SKM-1 (cell line): ENCODE results near the gene AKR1B1.
"Not testable (repeated sequence)": the region's sequence is repeated elsewhere in the genome, so short reads cannot be mapped to it uniquely, and the experiment has no call there.

Experiments used
- DNase-seq: peaks from one replicate; lab custom pipeline; 2025; ENCODE audit not compliant: unreplicated experiment; lab: John Stamatoyannopoulos, UW

The AKR1B1 gene

GRCh38 chr7:134458806-134459698, at the start of gene AKR1B1:
AKR1B1 (minus strand) TSS chr7:134459100; CDS start chr7:134459062, 38 bp downstream.
- peak; percentile 59 for DNase-seq

GRCh38 chr7:134505856-134506255, 47.0 kb upstream of the AKR1B1 start:
- no peak for DNase-seq

GRCh38 chr7:134504660-134505164, 45.8 kb upstream of the AKR1B1 start:
- no peak for DNase-seq

- DNase-seq = no peak
Observed at GRCh38 chr7:134502463-134503371, 43.8 kb upstream of the AKR1B1 start.

GRCh38 chr7:134500982-134501381, 42.1 kb upstream of the AKR1B1 start:
- DNase-seq = no peak

- DNase-seq = no peak
Observed at GRCh38 chr7:134500406-134500805, 41.5 kb upstream of the AKR1B1 start.

GRCh38 chr7:134495546-134495945, 36.6 kb upstream of the AKR1B1 start:
- no peak for DNase-seq

- DNase-seq = no peak
Observed at GRCh38 chr7:134493091-134493490, 34.2 kb upstream of the AKR1B1 start.

- not testable (repeated sequence) for DNase-seq
Observed at GRCh38 chr7:134487721-134488120, 28.8 kb upstream of the AKR1B1 start.

GRCh38 chr7:134485203-134485602, 26.3 kb upstream of the AKR1B1 start:
- no peak for DNase-seq

- DNase-seq = no peak
Observed at GRCh38 chr7:134483296-134483695, 24.4 kb upstream of the AKR1B1 start.

GRCh38 chr7:134482858-134483257, 24.0 kb upstream of the AKR1B1 start:
- no peak for DNase-seq

GRCh38 chr7:134481167-134481566, 22.3 kb upstream of the AKR1B1 start:
- DNase-seq = no peak

- no peak for DNase-seq
Observed at GRCh38 chr7:134480730-134481129, 21.8 kb upstream of the AKR1B1 start.

- no peak for DNase-seq
Observed at GRCh38 chr7:134480202-134480601, 21.3 kb upstream of the AKR1B1 start.

GRCh38 chr7:134478707-134479106, 19.8 kb upstream of the AKR1B1 start:
- no peak for DNase-seq

- no peak for DNase-seq
Observed at GRCh38 chr7:134477954-134478353, 19.1 kb upstream of the AKR1B1 start.

GRCh38 chr7:134476044-134476443, 17.1 kb upstream of the AKR1B1 start:
- no peak for DNase-seq

- DNase-seq = no peak
Observed at GRCh38 chr7:134474828-134475227, 15.9 kb upstream of the AKR1B1 start.

GRCh38 chr7:134473861-134474291, 15.0 kb upstream of the AKR1B1 start:
- DNase-seq = no peak

GRCh38 chr7:134472572-134473244, 13.8 kb upstream of the AKR1B1 start:
- no peak for DNase-seq
